NCI-H187 treated with DMSO at 0.1 percent for 48 hours (cell line): Measurements from ENCODE around the gene HDAC7.
"Not testable (repeated sequence)": the region's sequence is repeated elsewhere in the genome, so short reads cannot be mapped to it uniquely, and the experiment has no call there.

Source experiments
- DNase-seq: peaks from one replicate; lab custom pipeline; 2025; lab: John Stamatoyannopoulos, UW

Gene HDAC7

DNA sequence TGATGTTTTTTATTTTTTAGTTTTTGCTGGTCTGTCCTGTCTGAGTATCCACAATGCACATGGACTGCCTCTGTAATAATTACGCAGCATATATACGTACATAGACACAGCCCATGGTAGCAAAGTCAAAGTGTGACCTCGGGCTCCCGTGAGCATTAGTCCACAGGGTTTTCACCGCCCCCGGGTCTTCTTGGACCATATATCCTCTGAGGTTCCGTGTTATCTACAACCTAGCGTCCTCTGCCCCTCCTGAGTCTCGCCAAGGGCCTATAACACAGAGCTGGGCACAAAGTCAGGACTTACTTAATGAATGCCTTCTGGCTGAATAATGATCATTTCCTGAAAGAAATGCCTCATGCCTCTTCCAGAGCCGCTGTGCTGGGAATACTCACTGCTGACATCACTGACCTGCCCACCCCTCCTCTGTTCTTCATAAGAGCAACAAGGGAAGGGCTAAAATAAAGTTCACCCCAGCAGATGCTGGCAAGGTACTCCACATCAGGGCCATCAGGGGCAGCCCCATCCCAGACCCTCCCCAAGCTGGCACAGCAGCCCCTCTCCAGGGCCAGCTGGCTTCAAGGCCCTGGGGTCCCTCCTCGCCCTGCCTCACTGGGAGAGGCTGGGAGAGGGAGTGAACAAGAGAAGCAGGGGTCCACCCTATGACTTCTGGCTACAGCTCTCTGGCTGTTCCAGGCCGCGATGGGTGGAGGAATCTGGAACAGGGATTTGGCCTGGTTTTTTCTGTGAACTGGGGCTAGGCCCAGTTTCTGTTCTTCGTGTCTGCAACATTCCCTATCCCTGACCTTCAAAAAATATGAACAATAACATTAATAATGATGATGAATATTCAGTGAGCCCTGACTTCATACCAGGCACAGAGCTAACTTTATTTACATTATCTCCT lies 7.9 kb downstream of the HDAC7 start:
- DNase-seq, result no peak

DNA sequence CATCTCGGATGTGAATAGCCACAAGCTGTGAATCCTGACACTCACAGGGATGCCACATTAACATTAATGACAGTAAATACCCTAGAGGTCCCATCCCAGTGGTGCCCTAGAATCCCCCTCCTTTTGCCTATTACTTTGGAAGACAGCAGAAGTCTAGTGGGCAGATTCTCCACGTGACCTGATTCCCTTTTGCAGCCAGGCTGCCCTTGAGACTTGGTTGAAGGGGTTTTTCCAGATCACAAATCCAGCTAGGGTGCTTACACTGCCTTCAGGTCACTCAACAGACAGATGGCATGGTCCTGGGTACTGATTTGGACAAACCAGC lies 8.7 kb downstream of the HDAC7 start:
- DNase-seq, result no peak

DNA sequence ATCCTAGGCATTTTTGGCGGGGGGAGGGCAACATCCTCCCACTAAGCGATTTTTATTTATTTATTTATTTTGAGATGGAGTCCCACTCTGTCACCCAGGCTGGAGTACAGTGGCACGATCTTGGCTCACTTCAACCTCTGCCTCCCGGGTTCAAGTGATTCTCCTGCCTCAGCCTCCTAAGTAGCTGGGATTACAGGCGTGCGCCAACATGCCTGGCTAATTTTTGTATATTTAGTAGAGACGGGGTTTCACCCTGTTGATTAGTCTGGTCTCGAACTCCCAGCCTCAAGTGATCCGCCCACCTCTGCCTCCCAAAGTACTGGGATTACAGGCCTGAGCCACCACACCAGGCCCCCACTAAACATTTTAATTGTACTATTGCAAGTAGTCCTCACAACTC lies 10.2 kb downstream of the HDAC7 start:
- not testable (repeated sequence) for DNase-seq

DNA sequence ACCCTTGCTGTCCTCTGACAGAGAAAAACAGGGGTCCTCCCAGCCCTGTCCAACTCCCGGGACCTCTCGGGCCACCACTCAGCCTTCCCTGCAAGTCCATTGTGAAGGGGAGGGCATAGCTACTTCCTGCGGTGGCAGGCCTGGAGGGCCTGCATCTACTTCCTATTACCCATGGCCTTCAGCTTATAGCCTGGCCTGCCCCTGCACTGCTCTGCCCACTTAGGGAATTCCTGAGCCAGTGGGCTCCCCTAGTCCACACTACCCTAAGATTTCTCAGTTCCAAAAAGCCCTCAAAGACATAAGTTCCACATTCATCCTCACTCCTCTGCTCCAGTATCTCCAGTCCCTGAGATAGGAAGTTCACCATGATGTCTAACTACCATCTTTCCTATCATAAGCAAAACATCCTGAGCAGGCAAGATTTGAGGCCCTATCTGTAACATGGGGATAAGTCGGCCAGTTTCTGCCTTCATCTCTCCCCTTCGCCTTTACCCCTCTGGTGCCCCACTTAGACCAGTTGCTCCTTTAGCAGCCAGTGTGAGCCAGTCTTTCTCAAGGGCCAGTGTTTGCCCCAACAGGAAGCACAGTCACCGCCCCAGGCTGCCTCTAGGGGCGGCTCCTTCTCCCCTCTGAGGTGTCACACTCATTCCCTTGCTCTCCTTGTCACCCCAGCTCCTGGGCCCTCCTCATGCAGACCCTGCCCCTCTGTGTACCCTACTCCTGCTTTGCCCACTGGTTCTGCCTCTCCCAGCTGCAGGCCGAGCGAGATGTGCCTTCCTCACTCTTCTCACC lies 10.9 kb downstream of the HDAC7 start:
- no peak for DNase-seq

DNA sequence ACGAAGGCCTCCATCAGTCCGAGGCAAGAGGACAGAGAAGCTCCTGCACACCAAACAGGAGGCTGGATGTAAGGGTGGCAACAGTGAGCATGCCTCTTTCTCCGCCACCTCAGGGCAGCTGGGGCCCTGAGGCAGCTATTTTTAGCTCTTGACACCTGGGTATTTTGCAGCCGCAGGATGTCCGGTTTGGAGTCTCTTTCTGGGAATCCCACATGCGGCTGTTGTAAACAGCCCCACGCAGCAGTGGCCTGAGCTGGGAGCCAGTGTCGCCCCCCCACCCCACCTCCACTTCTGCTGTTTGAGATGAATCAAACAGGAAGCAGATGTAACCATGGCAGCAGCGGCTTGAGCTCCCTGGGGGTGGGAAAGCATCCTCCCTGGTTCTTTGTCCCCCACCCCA lies 11.7 kb downstream of the HDAC7 start:
- no peak for DNase-seq

DNA sequence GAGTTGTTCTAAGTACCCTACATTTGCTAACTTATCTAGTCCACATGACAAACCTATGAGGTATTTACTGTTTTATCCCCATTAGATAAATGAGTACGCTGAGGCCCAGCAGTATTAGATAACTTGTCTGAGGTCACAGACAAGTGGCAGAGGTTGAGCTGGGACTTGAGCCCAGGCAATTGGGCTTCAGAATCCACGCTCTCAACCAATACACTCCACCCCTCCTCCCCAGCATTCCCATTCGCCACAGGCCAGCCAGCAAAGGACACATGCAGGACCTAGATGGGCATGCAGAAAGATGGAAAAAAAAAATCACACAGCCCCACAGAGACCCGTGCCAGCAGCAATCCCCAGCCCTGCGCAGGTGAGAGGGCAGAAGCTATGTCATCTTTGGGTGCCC lies 12.4 kb downstream of the HDAC7 start:
- DNase-seq, result no peak

DNA sequence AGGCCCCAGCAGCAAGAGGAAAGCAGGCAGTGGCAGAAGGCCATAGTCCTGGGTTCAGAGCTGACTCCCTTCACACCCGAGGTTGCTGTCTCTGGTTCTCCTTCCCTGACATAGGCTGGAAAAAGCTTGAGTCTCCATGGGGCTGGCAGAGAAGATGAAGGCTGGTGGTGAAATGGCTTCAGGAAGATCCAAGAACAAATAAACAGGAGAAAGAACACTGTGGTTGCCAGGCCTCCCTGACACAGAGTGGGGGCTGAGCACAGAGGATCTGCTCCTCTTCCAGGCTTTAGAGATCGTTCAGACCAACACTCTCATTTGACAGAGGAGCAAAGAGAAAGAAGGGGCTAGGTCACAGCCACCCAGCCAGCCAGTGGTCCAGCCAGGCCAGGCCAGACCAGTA lies 14.3 kb downstream of the HDAC7 start:
- DNase-seq, result no peak

DNA sequence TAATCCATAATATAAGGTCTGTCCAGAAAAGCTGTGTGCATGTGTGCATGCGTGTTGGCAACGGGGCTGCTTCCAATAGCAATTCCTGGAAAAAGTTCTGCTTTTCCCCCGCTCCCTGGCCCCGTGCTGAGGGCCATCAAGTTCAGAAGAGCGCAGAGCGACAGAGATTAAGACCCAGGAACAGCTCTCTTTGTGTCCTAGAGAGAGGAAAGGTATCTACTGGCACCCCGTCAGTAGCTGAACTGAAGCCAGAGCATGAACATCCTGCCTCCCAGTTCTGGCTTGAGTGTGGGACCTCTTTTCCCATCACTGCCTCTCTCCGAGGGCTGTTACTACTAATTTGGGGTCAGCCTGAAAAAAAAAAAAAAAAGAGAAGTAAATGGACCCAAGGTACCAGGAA lies 15.5 kb downstream of the HDAC7 start:
- no peak for DNase-seq

DNA sequence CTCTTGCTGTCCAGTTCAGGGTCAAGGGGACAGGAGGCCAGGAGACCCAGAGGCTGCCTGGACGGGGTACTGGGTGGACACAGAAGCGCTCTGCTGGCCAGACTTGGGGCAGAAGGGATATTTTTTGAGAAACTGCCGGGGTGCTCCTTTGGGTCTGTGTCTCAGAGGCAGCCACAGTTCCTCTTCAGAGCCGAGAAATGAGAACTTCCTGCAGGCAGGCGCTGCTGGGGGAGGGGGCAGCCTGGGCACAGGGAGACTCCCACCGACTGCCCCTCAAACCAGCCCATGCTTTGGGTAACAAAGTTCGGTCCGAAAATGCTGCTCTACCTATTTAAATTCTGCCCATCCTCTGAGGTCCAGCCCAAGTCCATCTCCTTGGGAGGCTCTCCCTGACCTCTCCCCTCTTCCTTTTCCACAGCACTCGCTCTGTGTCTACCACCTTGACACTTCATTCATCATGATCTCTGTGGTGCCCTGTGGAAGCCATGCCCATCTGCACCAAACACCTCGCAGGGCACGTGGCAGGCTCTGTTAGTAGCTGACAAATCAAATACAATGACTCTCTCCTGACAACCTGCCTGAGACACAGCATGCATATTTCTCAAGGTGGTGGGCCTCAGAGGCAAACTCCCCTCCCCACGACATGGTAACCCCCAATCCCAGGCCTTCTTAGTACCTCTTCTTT lies 16.4 kb downstream of the HDAC7 start:
- no peak for DNase-seq

DNA sequence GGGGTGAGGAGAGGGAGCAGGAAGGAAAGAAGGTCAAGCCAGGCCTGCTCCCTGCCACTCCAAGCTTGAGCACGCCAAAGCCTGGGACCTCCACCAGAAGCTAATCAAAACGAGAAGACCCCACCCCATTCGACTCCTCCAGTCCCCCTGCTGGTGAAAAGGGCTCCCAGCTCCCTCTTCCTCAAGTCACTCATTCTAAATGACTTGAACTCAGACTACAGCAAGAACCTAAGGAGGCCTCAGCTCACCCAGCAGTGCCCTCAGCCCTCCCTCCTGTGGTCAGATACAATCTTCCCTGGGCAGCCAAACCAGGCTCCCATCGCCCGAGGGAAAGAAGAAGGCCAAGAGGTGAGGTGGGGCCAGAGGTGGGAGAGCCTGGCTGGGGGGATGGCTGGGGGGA lies 17.4 kb downstream of the HDAC7 start:
- no peak for DNase-seq

DNA sequence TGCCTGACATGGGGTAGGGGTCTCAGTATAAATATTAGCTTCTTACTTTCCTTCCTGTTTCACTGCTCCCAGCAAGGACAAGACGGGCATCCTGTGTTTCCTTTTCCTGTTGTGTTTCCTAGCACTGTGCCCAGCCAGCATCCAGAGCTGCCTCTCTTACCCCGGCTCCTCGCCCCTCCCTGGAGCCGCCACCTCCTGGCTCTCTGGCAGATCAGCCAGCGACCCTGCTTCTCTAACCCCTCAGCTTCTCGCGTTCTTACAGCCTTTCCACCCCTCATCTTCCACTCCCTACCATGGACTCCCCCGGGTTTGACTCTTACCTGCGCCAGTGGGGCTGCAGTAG lies 17.8 kb downstream of the HDAC7 start:
- DNase-seq, result no peak

DNA sequence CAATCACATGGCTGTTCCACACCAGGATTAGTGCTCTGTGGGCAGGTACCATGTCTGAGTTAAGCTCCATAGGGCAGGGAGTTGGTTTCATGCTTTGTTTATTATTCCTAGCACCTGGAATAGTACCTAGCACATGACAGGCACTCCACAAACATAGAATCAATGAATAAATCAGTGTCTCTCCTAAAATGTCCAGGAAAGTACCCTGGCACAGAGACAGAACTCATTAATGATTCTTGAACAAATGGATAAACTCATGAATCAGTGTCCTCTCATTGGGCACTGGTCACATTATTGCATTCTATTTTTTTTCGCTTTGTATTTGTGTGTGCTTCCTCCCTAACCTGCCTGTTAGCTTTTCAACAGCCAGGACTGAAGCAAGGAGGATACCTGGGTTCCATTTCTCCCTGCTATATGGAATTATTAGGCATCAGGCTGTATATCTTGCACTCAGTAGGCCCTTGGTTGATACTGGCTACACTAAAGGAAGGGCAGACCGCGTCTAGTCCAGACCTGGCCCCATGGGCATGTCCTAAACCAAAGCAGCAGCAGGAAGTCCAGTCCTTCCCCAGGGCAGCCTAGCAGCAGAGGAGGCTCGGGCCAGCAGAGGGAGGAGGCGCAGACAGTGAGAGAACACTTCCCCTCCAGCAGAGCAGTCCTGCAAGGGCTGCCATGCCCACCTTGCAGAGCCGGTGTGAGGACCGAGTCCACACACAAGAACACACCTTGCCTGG lies 18.4 kb downstream of the HDAC7 start:
- DNase-seq, result no peak

DNA sequence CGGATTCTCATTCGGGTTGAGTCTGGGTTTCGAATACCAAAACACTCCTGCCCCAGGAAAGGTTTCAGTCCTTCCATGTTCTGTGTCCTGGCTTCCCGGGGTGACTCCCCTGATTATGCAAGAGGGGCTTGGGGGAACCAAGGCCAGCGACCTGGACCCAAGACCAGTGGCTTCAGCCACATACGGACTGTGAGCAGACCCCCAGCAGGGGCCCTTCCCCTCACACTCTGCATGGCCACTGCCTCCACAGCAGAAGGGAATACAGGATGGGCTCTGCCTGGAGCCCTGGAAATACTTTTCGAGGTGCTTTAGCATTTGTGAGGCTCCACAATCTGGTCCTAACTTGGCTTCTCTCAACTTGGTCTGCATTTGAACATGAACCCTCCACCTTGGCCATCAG lies 19.1 kb downstream of the HDAC7 start:
- no peak for DNase-seq

DNA sequence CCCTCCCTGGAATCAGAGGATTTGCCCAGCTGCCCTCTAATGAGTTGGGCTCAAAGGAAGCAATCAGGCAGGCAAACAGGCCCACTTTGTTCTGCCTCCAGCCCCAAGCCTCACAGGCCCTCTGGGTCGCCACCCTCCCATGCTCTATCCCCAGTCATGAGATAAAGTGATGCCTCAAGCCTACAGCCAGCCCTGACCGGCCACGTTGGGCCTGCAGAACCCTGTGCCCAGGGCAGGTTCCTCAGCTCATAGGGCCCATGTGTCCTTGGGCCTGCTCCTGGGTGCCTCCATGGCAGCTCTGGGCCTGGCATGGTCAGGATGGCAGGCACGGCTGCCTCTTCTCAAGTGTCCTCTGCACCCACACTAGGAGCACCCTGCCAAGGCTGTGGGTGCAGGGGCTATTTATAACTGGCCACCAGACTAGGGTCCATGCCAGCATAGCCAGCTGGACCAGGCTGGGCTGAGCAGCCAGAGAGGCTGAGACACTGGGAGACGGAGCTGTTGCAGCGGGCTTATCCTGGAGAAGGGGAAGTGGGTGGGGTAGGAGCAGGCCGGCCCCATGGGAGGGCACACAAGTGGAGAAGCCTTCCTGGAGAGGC lies 20.2 kb downstream of the HDAC7 start:
- DNase-seq, result no peak

DNA sequence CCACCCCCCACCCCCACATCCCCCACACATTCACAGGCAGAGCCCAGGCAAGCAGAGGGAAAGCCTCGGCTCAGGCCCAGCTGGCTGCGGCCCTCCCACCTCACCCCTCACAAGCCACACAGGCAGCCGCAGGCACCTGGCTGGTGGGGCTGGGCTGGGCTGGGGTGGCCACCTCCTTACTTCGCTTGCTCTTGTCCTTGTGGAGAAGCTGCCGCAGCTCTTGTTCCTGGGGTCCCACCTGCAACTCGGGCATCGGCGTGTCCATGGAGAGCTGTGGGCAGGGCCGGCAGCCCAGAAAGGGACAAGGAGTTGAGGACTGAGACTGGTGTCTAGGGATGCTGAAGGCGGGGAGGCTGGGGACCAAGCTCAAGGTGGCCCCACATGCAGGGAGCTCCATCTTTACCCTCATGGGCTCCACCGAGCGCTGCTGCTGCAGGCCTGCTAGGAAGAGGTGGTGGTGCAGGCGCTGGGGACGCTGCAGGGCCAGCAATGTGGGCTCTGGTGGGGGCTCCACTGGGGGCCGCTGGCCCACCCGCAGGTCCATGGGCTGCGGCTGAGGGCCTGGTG lies 21.2 kb downstream of the HDAC7 start:
- DNase-seq, result no peak

DNA sequence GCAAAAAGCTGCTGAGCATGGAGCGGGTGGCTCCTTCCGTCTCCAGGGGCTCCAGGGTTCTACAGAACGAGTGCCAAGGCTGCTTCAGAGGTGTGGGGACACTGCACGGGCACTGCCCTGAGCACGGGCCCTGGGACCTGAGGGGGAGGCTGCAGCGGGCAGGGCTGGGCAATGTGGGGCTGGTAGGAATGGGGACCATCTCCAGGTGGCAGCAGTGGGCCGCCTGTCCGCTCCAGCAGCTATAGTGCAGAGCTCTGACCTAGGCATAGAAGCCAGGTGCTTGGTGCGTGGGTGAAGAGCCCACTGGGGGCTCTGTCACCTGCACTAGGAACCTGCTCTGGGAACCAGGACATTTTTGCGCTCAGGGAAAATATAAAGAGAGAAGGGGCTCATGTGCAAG lies 22.3 kb downstream of the HDAC7 start:
- DNase-seq, result no peak

DNA sequence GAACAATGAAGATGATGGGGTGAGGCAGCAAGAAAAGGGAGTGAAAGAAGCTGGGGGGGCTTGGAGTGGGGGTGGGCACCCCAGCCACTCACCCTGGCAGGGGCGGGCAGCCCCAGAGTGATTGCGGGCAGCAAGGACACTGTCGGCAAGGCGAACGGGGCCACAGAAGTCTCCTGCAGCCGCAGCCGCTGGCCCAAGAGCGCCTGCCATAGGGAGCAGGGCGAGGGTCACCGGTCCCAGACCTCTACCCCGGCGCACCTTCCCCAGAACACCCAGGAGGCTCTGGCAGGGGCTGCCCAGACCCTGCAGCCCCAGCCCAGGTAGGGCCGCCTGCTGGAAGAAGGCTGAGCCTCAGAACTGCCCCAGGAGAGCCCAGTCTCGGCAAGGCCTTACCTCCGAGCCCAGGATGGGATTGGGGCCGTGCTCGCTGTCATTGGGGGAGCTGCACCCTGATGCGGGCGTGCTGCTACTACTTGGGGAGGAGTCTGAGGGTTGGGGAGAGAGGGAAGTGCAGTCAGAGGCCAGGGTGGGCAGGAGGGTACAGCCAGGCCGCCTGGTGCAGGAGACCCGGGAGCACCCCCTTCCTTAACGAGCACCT lies 23.8 kb downstream of the HDAC7 start:
- DNase-seq, result no peak

DNA sequence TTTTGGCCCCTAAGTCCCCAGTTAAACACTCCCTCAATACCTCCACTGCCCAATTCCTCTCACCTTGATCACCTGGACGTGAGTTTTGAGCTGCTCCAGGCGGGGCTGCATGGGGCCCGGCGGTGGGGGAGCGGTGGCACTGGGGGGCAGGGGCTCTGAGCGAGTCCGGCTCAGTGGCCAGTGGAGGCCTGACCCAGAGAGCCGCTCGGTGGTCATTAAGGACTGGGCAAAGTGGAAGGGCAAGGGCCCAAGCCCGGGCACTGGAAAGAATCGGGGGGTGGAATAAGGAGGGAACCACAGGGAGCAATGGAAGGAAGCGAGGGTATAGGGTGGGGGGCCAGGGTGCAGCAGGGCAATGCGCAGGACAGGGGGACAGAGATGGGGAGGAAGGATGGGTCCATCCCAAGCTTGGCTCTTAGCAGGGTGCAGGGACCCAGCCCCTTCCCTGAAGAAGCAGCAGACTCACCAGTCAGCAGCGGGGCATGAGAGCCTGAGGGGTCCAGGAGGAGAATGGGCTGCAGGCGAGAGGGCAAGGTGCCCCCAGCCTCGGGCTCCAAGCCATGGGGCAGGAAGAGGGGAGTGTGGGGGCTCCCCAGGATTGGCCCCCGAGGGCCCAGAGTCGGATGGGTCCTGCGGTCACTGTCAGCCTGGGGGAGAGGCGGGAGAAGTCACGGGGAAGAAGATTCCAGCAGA lies 24.4 kb downstream of the HDAC7 start:
- no peak for DNase-seq

DNA sequence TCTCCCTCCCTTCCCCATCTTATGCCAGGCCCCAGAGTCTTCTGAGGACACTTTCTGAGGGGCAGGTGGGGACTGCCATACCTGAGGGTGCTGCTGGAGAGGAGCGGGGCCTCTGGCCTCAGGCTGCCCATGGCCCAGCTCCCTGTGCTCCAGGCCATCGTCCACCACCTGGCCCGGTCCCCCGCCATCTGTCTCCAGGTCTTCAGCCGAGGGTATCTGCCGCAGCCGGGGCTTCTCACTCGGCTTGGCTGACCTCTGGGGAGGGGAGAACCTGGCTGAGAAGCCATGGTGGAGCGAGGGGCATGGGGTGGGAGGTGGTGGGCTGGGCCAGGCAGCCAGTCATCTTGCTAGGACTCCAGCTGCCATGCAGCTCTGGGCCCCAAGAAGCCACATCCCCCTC lies 25.0 kb downstream of the HDAC7 start:
- DNase-seq, result no peak

DNA sequence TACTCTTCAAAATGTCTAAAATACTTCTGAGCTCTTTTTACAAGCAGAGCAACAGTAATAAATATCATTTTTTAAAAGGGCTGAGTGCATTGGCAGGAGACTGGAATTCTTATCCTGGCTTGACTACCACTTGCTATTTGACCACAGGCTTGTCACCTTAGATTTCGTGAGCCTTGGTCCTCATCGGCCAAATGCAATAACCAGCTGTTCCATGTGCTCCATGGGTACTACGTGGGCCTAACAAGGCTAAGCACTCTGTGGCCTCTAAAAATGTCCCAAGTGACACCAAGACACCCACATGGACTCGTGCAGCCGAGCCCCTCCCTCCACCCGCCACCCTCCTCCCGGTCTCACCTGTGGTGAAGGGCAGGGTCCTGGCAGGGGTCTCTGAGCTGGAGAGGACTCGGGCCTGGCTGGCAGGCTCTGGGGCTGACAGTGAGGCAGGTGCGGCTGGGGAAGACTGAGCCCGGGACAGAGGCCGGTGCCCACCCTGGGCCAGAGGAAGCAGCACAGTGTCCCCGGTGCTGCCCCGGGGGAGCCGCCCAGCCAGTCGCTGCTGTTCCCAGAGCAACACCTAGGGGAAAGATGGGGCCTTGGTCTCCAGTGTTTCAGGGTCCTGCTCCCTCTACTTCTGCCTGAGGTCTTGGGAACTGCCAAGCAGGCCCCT lies 26.6 kb downstream of the HDAC7 start:
- DNase-seq, result no peak
